Esophagus muscularis mucosa (tissue), 3 donors: Measurements from ENCODE around the gene FHOD1.

Source experiments
- POLR2A ChIP-seq: fragments of 450-650 bp; IDR thresholded peaks from one replicate; pipeline ENCODE4 v1.6.1; 2017; ENCODE audit warnings: antibody characterized with exemption, moderate library complexity, mild to moderate bottlenecking, low read depth
- POLR2AphosphoS5 ChIP-seq, 2 donors: sonication (generic); formaldehyde crosslinking; IDR thresholded peaks; one replicate each; pipeline ENCODE4 v1.6.1; 2017; ENCODE audit warnings: antibody characterized with exemption in 2 of 2
- TF ChIP-seq, protein P1 (sequence below), 3 experiments: fragments of 200-600 bp in 2 of 3; fragments of 450-650 bp in 1 of 3; sonication (generic) in 2 of 3; IDR thresholded peaks; one replicate each; pipeline ENCODE4 v1.5.1; 2017 to 2019; ENCODE audit warnings: antibody characterized with exemption in 3 of 3, mild to moderate bottlenecking in 2 of 3, moderate library complexity in 1 of 3

DNA sequence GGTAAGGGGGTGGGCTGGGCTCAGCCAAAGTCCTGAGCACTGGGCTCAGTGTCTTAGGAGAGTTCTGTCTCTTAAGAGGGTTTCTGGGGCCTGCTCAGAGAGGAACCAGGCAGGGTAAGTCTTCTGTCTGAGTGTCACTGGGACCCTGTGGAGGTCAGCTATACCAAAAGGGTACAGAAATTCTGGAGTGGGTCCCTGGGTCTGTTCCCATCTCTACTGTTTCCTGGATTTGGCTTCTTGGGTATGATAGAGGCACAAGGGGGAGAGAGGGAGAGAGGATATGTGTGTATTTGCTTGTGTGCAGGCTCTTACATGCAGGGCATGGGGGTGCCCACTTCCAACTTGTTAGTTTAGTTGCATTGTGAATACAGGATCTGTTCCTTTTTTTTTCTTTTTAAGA, 53.7 kb downstream of the FHOD1 start:
- TF ChIP-seq POLR2A = no peak
- TF ChIP-seq, protein P1, sequence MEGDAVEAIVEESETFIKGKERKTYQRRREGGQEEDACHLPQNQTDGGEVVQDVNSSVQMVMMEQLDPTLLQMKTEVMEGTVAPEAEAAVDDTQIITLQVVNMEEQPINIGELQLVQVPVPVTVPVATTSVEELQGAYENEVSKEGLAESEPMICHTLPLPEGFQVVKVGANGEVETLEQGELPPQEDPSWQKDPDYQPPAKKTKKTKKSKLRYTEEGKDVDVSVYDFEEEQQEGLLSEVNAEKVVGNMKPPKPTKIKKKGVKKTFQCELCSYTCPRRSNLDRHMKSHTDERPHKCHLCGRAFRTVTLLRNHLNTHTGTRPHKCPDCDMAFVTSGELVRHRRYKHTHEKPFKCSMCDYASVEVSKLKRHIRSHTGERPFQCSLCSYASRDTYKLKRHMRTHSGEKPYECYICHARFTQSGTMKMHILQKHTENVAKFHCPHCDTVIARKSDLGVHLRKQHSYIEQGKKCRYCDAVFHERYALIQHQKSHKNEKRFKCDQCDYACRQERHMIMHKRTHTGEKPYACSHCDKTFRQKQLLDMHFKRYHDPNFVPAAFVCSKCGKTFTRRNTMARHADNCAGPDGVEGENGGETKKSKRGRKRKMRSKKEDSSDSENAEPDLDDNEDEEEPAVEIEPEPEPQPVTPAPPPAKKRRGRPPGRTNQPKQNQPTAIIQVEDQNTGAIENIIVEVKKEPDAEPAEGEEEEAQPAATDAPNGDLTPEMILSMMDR (IDR thresholded peaks at IDR 0.05) = no peak
- TF ChIP-seq POLR2AphosphoS5 (IDR thresholded peaks at IDR 0.05) = no peak
